NCI-H345 treated with DMSO at 0.1 percent for 48 hours (cell line): Measurements from ENCODE around the gene POLR3GL.
"Not testable (repeated sequence)": the region's sequence is repeated elsewhere in the genome, so short reads cannot be mapped to it uniquely, and the experiment has no call there.

ENCODE experiments used
- DNase-seq: peaks from one replicate; lab custom pipeline; 2025; ENCODE audit not compliant: unreplicated experiment; lab: John Stamatoyannopoulos, UW

Gene POLR3GL

GRCh38 chr1:145964328-145965118 lies at the start of gene POLR3GL, which contains the start of gene ANKRD34A:
Gene POLR3GL, plus strand, starts transcription at chr1:145964690. Its CDS starts 10,176 bp downstream, at chr1:145974866.
Gene ANKRD34A, minus strand, starts transcription at chr1:145964575. Its CDS starts 2,816 bp downstream, at chr1:145961759.
- peak; percentile 99 for DNase-seq

GRCh38 chr1:145916745-145917144 lies 47.7 kb upstream of the POLR3GL start:
- no peak for DNase-seq

GRCh38 chr1:145917595-145917994 lies 46.9 kb upstream of the POLR3GL start:
- DNase-seq = no peak

- DNase-seq = peak; percentile 100
Observed at GRCh38 chr1:145918144-145918991, 46.1 kb upstream of the POLR3GL start, which contains the start of gene PEX11B. Gene PEX11B, minus strand, starts transcription at chr1:145918717. Its CDS starts 29 bp downstream, at chr1:145918688.

GRCh38 chr1:145918992-145919939 lies 45.2 kb upstream of the POLR3GL start:
- no peak for DNase-seq

- DNase-seq = not testable (repeated sequence)
Observed at GRCh38 chr1:145920297-145920696, 44.2 kb upstream of the POLR3GL start.

GRCh38 chr1:145922266-145922665 lies 42.2 kb upstream of the POLR3GL start:
- no peak for DNase-seq

- DNase-seq = no peak
Observed at GRCh38 chr1:145926686-145927062, 37.8 kb upstream of the POLR3GL start.

GRCh38 chr1:145927063-145927886 lies 37.2 kb upstream of the POLR3GL start, which contains the start of gene RBM8A:
Gene RBM8A, minus strand, starts transcription at chr1:145927484. Its CDS starts 58 bp downstream, at chr1:145927426.
- peak; percentile 100 for DNase-seq

- DNase-seq = no peak
Observed at GRCh38 chr1:145927916-145928643, 36.4 kb upstream of the POLR3GL start.

- not testable (repeated sequence) for DNase-seq
Observed at GRCh38 chr1:145932522-145933009, 31.9 kb upstream of the POLR3GL start.

GRCh38 chr1:145935708-145936107 lies 28.8 kb upstream of the POLR3GL start:
- DNase-seq = no peak

GRCh38 chr1:145936247-145936646 lies 28.2 kb upstream of the POLR3GL start:
- no peak for DNase-seq

GRCh38 chr1:145937436-145937835 lies 27.1 kb upstream of the POLR3GL start:
- DNase-seq = no peak

- DNase-seq = no peak
Observed at GRCh38 chr1:145942405-145942804, 22.1 kb upstream of the POLR3GL start.

- no peak for DNase-seq
Observed at GRCh38 chr1:145942871-145943270, 21.6 kb upstream of the POLR3GL start.

- no peak for DNase-seq
Observed at GRCh38 chr1:145944532-145944931, 20.0 kb upstream of the POLR3GL start.

- no peak for DNase-seq
Observed at GRCh38 chr1:145946477-145946986, 18.0 kb upstream of the POLR3GL start.

GRCh38 chr1:145947551-145947950 lies 16.9 kb upstream of the POLR3GL start:
- no peak for DNase-seq
